Stimulated activated naive CD8-positive, alpha-beta T cell treated with anti-CD3 and anti-CD28 coated beads, Interleukin-15, Interleukin-2, amounts not matched to agents 100 U/mL and 50 U/mL, for 24 hours (primary cell): ENCODE results near the gene EPM2A.
"Not testable (repeated sequence)": the region's sequence is repeated elsewhere in the genome, so short reads cannot be mapped to it uniquely, and the experiment has no call there.

Experiments used
- ATAC-seq: fragments of 150-1000 bp; cut with Tn5 transposase; one replicate; pipeline ENCODE4 v1.10.0; 2021
- DNase-seq: peaks from one replicate; pipeline ENCODE4 v3.0.0; 2021

EPM2A gene

DNA sequence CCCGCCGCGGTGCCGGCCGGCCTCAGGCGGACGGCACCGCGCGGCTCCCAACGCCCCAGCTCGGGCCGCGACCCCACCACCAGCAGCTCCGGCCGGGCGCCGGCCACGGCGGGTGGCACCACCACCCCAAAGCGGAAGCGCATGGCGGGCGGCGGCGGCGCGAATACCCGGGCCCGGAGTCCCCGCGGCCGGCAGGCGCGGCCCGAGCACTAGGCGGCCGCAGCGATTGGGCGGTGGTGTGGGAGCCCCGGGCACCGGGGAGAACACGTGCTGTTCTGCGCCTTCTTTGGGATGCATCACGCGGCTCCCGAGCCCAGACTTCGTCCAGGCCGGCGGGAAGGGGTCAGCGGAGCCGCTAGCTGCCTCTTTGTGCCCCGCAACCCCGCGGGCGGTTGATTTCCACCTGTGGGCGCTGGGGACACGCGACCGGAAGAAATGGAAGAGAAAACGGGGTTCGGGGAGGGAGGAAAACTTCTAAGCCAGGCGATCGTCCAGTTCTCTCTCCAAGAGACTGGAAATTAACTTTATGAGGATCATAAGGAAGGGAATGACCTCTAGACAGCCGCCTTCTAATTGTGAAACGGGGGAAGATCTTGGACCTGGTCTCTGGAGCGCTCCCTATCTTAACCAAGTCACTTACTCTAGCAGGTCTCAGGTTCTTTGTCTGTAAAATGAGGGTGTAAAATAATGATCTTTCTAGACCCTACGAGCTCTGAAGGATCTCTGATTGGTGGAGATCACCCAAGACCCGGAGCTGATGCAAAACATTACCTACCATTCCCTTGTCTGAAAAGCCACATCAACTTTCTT, at the start of gene EPM2A:
TSS of gene EPM2A (minus strand) at position 165 of the 810 bp plus-strand sequence. CDS start at position 143, 22 bp downstream.
- peak; percentile 69 for ATAC-seq
- peak; percentile 73 for DNase-seq

DNA sequence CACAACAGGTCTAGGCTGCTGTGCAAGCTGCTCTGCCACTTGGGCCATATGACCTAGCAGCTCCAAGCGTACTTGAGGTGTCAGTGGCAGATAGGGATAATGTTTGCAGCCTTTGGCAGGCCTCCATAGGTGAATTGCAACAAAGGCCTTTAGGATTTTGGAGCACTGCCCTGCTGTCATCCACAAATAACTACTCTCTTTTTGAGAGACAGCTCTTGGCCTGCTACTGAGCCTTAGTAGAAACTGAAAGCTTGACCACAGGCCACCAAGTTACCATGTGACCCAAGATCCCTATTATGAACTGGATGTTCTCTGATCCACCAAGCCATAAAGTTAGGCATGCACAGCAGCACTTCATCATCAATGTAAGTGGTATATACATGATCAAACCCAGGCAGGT, 49.4 kb upstream of the EPM2A start:
- ATAC-seq (no peak), DNase-seq (no peak)

GRCh38 chr6:145783796-145784195, 48.5 kb upstream of the EPM2A start:
- no peak for DNase-seq
- no peak for ATAC-seq

GRCh38 chr6:145772846-145773245, 37.5 kb upstream of the EPM2A start:
- no peak for DNase-seq
- ATAC-seq = no peak

- DNase-seq = no peak
- ATAC-seq = no peak
These were observed 30.1 kb upstream of the EPM2A start for GRCh38 chr6:145765449-145765848.

DNA sequence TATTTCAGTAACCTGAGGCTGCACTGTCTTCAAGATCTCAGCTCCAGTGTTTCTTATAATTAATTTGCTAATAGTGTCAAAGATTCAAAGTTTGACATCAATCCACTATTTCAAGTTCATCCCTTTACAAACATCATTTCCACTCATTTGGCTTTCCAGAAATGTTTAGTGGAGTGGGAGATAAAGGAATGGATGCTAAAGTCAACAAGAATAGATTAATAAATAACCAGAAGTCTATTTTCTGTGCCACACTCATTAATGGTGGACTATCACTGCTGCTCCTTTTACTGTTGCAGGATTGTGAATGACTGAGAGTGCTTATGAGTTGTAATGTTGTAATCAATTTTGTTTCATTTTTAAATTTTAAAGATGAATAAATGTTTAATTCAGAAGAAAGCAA, 28.4 kb upstream of the EPM2A start:
- ATAC-seq (no peak), DNase-seq (no peak)

GRCh38 chr6:145761584-145761983, 26.3 kb upstream of the EPM2A start:
- no peak for DNase-seq

GRCh38 chr6:145758113-145758512, 22.8 kb upstream of the EPM2A start:
- ATAC-seq = no peak
- no peak for DNase-seq

More at GRCh38 chr6:145761584-145761983, 26.3 kb upstream of the EPM2A start:
- ATAC-seq = no peak

DNA sequence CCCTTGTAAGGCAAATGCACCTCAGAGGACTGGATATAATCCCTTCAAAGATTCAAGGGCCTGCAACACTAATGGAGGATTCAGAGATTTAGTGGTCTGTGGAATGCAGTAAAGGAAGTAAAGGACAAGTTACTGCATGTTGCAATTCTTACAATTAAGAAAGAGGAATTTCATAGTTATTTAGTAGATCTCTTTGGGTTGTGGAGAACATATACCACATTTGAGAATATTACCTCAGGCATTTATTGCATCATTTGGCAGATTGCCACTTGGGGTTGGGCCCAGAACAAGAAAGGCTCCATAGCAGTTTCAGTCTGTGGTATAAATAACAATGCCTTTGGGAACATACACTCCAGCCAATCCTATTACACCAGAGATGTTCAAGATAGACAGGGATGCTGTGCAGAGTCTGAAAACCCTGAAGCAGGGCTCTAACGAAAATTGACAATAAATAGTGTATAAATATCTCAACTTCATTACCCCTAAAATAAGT, 20.9 kb upstream of the EPM2A start:
- no peak for ATAC-seq
- DNase-seq = no peak

GRCh38 chr6:145755682-145756081, 20.4 kb upstream of the EPM2A start:
- DNase-seq (no peak), ATAC-seq (no peak)

DNA sequence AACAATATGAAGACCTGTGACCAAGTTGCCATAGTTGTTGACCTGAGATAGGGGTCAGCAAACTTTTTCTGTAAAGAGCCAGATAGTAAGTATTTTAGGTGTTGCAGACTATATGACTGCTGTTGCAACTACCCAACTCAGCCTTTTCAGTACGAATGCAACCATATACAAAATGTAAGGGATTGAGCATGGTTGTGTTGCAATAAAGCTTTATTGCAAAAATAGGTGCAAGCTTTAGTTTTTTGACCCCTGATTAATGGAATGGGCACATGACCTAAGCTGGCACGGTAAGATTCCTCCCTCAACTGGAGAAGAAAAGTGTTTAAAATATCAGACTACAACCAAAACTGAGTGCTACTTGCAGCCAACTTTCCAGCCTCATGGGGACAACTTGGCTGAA, 17.3 kb upstream of the EPM2A start:
- no peak for ATAC-seq

GRCh38 chr6:145749632-145750031, 14.3 kb upstream of the EPM2A start:
- DNase-seq (no peak), ATAC-seq (no peak)

More for the DNA sequence above, 17.3 kb upstream of the EPM2A start:
- no peak for DNase-seq

- DNase-seq (no peak), ATAC-seq (no peak)
These were observed 10.5 kb upstream of the EPM2A start for GRCh38 chr6:145745861-145746260.

DNA sequence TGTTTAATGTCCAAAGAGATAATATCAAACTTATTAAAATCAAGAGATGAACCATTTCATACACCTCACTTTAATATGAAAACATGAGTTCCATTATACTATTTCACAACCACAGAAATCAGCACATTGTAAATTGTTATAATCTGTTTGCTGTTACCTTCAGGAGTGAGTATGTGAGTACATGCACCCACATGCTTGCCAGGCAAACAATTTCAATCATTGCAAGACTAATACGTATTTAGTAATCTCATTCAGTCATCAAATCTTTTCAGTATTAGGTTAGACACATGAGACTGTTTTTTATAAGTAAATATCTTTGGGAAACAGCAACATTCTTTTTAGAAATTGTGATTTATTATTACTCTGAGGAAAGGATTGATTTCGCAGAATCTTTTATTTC, 9.3 kb upstream of the EPM2A start:
- DNase-seq = no peak
- no peak for ATAC-seq

DNA sequence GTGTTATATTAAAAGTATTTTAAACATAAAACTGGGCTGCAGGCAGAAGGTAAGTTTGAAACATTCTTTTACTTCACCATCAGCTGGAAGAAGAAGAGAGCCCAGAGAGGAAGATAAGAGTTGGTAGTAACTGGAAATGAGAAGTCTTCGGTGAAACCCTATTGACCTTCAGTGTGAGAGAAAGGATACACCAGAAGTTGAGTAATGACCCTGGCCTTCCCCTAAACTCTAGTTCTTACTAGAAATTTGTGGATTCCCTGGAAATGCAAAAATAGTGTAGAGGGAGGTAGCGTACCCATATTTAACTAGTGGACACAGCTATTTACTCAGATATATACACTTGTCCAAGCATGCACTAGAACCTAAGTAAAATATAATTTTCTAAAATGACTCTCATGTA, 8.0 kb upstream of the EPM2A start:
- ATAC-seq = no peak
- DNase-seq = no peak

GRCh38 chr6:145742472-145742871, 7.2 kb upstream of the EPM2A start:
- not testable (repeated sequence) for DNase-seq, ATAC-seq

DNA sequence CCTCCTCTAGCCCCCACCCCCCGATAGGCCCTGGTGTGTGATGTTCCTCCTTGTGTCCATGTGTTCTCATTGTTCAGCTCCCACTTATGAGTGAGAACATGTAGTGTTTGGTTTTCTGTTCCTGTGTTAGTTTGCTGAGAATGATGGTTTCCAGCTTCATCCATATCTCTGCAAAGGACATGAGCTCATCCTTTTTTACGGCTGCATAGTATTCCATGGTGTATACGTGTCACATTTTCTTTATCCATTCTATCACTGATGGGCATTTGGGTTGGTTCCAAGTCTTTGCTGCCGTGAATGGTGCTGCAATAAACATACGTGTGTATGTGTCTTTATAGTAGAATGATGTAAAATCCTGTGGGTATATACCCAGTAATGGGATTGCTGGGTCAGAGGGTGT, 4.4 kb upstream of the EPM2A start:
- ATAC-seq, DNase-seq: not testable (repeated sequence)

DNA sequence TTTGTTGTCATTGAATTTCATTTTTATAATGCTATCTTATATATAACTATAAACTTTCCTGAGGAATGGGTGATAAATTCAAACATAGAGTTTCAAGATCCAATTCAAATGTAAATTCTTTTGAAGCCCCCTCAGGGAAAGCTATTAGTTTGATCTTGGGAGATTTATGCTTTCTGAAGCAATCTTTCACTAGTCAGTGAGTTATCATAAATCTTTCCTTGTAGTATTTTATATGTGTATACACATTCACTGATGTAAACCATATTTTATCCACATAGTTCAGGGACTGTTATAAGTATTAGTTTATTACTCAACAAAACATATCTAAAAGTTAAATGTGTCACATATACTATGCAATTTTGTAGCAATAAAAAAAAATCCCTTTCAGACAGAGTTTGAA, 2.9 kb upstream of the EPM2A start:
- ATAC-seq = no peak

DNA sequence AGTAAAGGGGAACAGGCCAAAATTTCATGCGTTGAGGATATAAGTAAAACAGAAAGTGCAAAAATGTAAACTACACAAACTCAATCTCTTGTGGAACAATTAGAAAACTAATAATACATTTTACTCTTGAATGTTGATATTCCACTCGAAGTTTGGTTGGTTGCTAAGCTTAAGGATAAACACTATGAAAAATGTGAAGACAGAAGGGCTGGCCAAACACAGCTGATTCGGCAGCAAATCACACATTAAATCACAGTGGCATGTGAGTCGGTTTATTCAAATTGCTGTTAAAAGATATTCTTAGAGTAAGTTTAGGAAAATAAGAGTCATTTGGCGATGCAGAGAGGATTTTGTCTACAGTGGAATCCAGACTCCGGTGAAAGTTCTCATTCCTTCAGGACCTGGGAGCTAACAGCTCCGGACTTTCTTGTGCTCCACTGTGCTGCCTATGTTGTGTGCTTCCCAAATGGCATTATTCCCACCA, 1.4 kb upstream of the EPM2A start:
- DNase-seq (no peak), ATAC-seq (no peak)

More for the DNA sequence above, 2.9 kb upstream of the EPM2A start:
- no peak for DNase-seq

- DNase-seq = peak; percentile 87
- ATAC-seq = peak; percentile 83
These were observed 599 bp downstream of the EPM2A start for GRCh38 chr6:145734486-145735355.

DNA sequence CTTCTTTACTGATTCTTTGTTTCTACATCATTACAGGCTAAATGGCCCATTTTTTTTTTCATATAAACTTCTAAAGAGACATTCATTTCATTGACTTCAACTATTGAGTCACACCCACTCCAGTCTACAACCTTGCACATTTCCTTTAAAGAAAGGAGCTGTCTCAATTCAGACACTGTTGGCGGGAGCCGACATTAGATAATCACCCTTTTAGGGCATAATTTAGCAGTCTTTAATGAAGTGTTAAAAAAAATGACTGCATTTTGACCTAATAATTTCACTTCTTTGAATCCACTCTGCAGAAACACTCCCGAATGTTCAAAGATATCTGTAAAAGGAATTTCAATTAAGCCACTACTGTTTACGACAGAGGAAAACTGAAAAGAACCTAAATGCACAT, 1.5 kb downstream of the EPM2A start:
- DNase-seq = no peak
- ATAC-seq = no peak

DNA sequence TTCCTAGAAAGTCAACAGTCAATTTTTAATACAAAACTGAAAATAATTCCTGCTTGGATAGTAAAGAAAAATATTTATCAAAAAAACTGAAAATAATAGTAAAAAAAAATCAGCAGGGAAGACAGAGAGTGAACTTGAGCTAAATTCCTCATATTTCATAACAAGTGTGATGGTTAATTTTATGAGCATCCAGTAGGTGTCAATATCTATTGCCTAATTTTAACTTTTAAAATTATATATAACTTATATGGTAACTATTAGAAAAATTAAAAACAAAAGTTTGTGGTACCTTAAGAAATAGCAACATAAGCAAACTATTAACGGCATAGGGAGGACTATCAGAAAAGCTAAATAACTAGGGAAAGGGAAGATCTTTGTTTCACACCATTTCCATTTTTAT, 2.1 kb downstream of the EPM2A start:
- ATAC-seq (no peak), DNase-seq (no peak)

- ATAC-seq (no peak), DNase-seq (no peak)
These were observed 3.9 kb downstream of the EPM2A start for GRCh38 chr6:145731447-145731846.
